ENCODE results near the gene C5. TPM values are rescaled to one million over a fixed set of nuclear protein-coding genes. Genes with fewer than 3 reads are reported as not detected.
A peak's percentile ranks its signal among the peaks of the same experiment; 100 is the strongest.

Gene C5
- total and polyA plus RNA-seq, 2 experiments from 2014 or later, result 0.31 TPM; not detected in 1

GRCh38 chr9:120933310-120934055 is 116.6 kb downstream of the C5 start:
- peaks cover 3% of the 10 kb centered on the region; the same call in 1 of the 3 replicates for H3K4me1 Mint-ChIP-seq
- H3K27me3 Mint-ChIP-seq (ENCODE audit: insufficient read depth, low read depth, poor library complexity), result peaks cover 4% of the 10 kb centered on the region
- no peak overlapping the region for H3K4me3 ChIP-seq
- H3K36me3 ChIP-seq (ENCODE audit: insufficient read depth), result no peaks in the 10 kb centered on the region
- no peak for DNase-seq (ENCODE audit: low spot score)
- H2AFZ ChIP-seq, result peak overlapping the region; percentile 78; the same call in 1 of the 2 replicates
- TF ChIP-seq ETS1 (IDR thresholded peaks at IDR 0.05), result no peak
- H3F3A ChIP-seq (replicated peaks; ENCODE audit: low read depth), result peaks cover 6% of the 10 kb centered on the region; the same call in 1 of the 2 replicates
- H3K79me2 ChIP-seq (replicated peaks; ENCODE audit: insufficient read depth), result no peaks in the 10 kb centered on the region
- no peak overlapping the region for H3K27ac Mint-ChIP-seq
- no peaks in the 10 kb centered on the region for H3K36me3 Mint-ChIP-seq (ENCODE audit: low read depth)
- H3K4me2 ChIP-seq, result no peak overlapping the region
- H3K27me3 ChIP-seq (ENCODE audit: insufficient read depth), result no peaks in the 10 kb centered on the region
- no peak for ATAC-seq
- H3K27ac ChIP-seq (ENCODE audit: low read depth), result no peak overlapping the region
- no peaks in the 10 kb centered on the region for H4K20me1 ChIP-seq (replicated peaks; ENCODE audit: insufficient read depth)
- no peaks in the 10 kb centered on the region for H3K9me3 Mint-ChIP-seq
- no peaks in the 10 kb centered on the region for H3K9me2 ChIP-seq (ENCODE audit: insufficient read depth)
- peaks cover 7% of the 10 kb centered on the region; the same call in 1 of the 2 replicates for H3K4me1 ChIP-seq (ENCODE audit: insufficient read depth)
- H3K4me3 Mint-ChIP-seq, result no peak overlapping the region

GRCh38 chr9:120932086-120932823 is 117.8 kb downstream of the C5 start:
- H3K4me3 Mint-ChIP-seq, result no peak overlapping the region
- TF ChIP-seq ZNF114 (CRISPR knock-in tag; IDR thresholded peaks at IDR 0.05) (no peak), EZH2phosphoT487 (IDR thresholded peaks at IDR 0.05; ENCODE audit: unreplicated experiment) (no peak), ETS1 (IDR thresholded peaks at IDR 0.05) (no peak), NANOG (IDR thresholded peaks at IDR 0.05; ENCODE audit: borderline replicate concordance) (no peak), EZH2 (IDR thresholded peaks at IDR 0.05; ENCODE audit: low read depth, unreplicated experiment) (no peak), CREB1 (CRISPR knock-in tag; IDR thresholded peaks at IDR 0.05; ENCODE audit: low read depth) (no peak), JUNB (IDR thresholded peaks at IDR 0.05; ENCODE audit: unreplicated experiment) (no peak), POLR2AphosphoS5 (IDR thresholded peaks at IDR 0.05; ENCODE audit: low read depth) (no peak), CTCF (conservative IDR thresholded peaks at IDR 0.05; ENCODE audit: low read depth in 2 of 2) (no peak)

More at GRCh38 chr9:120932086-120932823, 117.8 kb downstream of the C5 start:
- no peak overlapping the region for H2AFZ ChIP-seq
- Mint-ChIP-seq H3K36me3 (ENCODE audit: low read depth) (no peaks in the 10 kb centered on the region), H3K9me3 (no peaks in the 10 kb centered on the region), H3K27ac (no peak overlapping the region), H3K4me1 (peaks cover 13% of the 10 kb centered on the region), H3K27me3 (ENCODE audit: insufficient read depth, low read depth, poor library complexity) (peaks cover 13% of the 10 kb centered on the region)
- H3K4me2 ChIP-seq, result no peak overlapping the region
- H3K27ac ChIP-seq (ENCODE audit: low read depth), result no peak overlapping the region
- no peak for DNase-seq (ENCODE audit: low spot score)
- no peaks in the 10 kb centered on the region for H3K9me2 ChIP-seq (ENCODE audit: insufficient read depth)
- no peaks in the 10 kb centered on the region for H4K20me1 ChIP-seq (replicated peaks; ENCODE audit: insufficient read depth)
- no peak for ATAC-seq
- peaks cover 12% of the 10 kb centered on the region; the same call in 1 of the 2 replicates for H3F3A ChIP-seq (replicated peaks; ENCODE audit: low read depth)
- no peaks in the 10 kb centered on the region for H3K79me2 ChIP-seq (replicated peaks; ENCODE audit: insufficient read depth)
- H3K27me3 ChIP-seq (ENCODE audit: insufficient read depth), result peaks cover 9% of the 10 kb centered on the region; the same call in 1 of the 2 replicates
- H3K36me3 ChIP-seq (ENCODE audit: insufficient read depth), result no peaks in the 10 kb centered on the region
- H3K4me1 ChIP-seq (ENCODE audit: insufficient read depth), result peaks cover 16% of the 10 kb centered on the region
- no peak overlapping the region for H3K4me3 ChIP-seq

Measured in GM23338 (cell line).